K562 (cell line): ENCODE results near the gene NODAL. TPM values are rescaled to one million over a fixed set of nuclear protein-coding genes. Genes with fewer than 3 reads are reported as not detected.

Source experiments
- ATAC-seq: fragments of 200-7000 bp; cut with Tn5 transposase; 3 replicates; pipeline ENCODE4 v1.9.1; 2020; ENCODE audit warnings: moderate library complexity
- BruUV-seq: library from RNA; stranded (reverse); fragments of 400-500 nt; replicated peaks from 2 replicates; lab custom pipeline; 2021; lab: Mats Ljungman, UMichigan
- CTCF ChIA-PET: fragments of 300-600 bp; formaldehyde crosslinking; extraction: SDS; loops from one replicate; lab custom pipeline; 2021; ENCODE audit warnings: low intra/inter-chr PET ratio; lab: Yijun Ruan, JAX
- POLR2A ChIA-PET: fragments of 300-600, 350-650 bp; sonication (Branson Sonifier 250); formaldehyde crosslinking; extraction: SDS; loops from one replicate; lab custom pipeline; 2021; ENCODE audit warnings: antibody characterized with exemption, inconsistent platforms; lab: Yijun Ruan, JAX
- DNase-seq, 4 experiments: peaks; one replicate each; pipeline versions ENCODE4 v3.0.0 to v3.0.0-alpha.2; 2011 to 2018; ENCODE audit warnings: low spot score in 3 of 4, mixed read lengths in 3 of 4; ENCODE audit errors: extremely low read depth in 1 of 4
- FAIRE-seq: peaks from 2 replicates; lab custom pipeline; 2011; peaks lifted over from hg19 to GRCh38; lab: Jason Lieb, UNC
- H2AFZ ChIP-seq: 2 replicates; pipeline ENCODE4 v1.6.0; 2011; ENCODE audit warnings: low read depth, low read length, control low read depth, inconsistent platforms
- H3K27ac ChIP-seq: fragments of 200-600 bp; 3 replicates; pipeline ENCODE4 v1.8.0; 2011; ENCODE audit warnings: low read depth, mild to moderate bottlenecking, control low read depth, inconsistent platforms, low read length, moderate library complexity, mixed read lengths; ENCODE audit errors: extremely low read depth
- H3K27me3 ChIP-seq, 2 experiments: fragments of 300-600 bp in 1 of 2; 2 replicates in 1 of 2; 3 replicates in 1 of 2; pipeline versions ENCODE4 v1.6.0 to v1.8.0; 2011; ENCODE audit warnings: inconsistent platforms in 2 of 2, low read length in 2 of 2, mild to moderate bottlenecking in 1 of 2, mixed read lengths in 1 of 2, moderate library complexity in 1 of 2; ENCODE audit not compliant: control insufficient read depth in 2 of 2, insufficient read depth in 2 of 2
- H3K36me3 ChIP-seq: fragments of 300-600 bp; 3 replicates; pipeline ENCODE4 v1.8.0; 2011; ENCODE audit warnings: mild to moderate bottlenecking, low read length, inconsistent platforms; ENCODE audit not compliant: control insufficient read depth, insufficient read depth
- H3K4me1 ChIP-seq, 2 experiments: fragments of 200-600 bp in 1 of 2; replicated peaks in 1 of 2; 2 replicates in 1 of 2; 3 replicates in 1 of 2; pipeline versions ENCODE4 v1.5.1 to v1.8.0; 2011; ENCODE audit warnings: inconsistent platforms in 2 of 2, low read length in 2 of 2, mild to moderate bottlenecking in 1 of 2, mixed read lengths in 1 of 2, moderate library complexity in 1 of 2; ENCODE audit not compliant: control insufficient read depth in 2 of 2, insufficient read depth in 2 of 2
- H3K4me2 ChIP-seq: 2 replicates; pipeline ENCODE4 v1.6.1; 2011; ENCODE audit warnings: low read length, control low read depth, inconsistent platforms, mixed read lengths; ENCODE audit not compliant: insufficient read depth
- H3K4me3 ChIP-seq: fragments of 200-600 bp; sonication (generic), shearing (Covaris generic); 2 replicates; pipeline ENCODE4 v1.5.1; 2016; ENCODE audit warnings: control low read depth, inconsistent platforms
- H3K79me2 ChIP-seq: fragments of 200-600 bp; 3 replicates; pipeline ENCODE4 v1.8.0; 2011; ENCODE audit warnings: low read length, inconsistent platforms; ENCODE audit not compliant: control insufficient read depth, insufficient read depth
- H3K9ac ChIP-seq, 2 experiments: 2 replicates each; pipeline versions ENCODE4 v1.6.0 to v1.6.1; 2011; ENCODE audit warnings: low read depth in 2 of 2, low read length in 2 of 2, control low read depth in 1 of 2, inconsistent platforms in 1 of 2, mild to moderate bottlenecking in 1 of 2, mixed read lengths in 1 of 2; ENCODE audit not compliant: insufficient read depth in 1 of 2
- H3K9me1 ChIP-seq: one replicate; pipeline ENCODE4 v1.6.0; 2011; ENCODE audit warnings: inconsistent platforms, mild to moderate bottlenecking, low read length, moderate library complexity; ENCODE audit not compliant: control insufficient read depth, insufficient read depth
- H3K9me3 ChIP-seq: replicated peaks from 2 replicates; pipeline ENCODE4 v1.5.1; 2011; ENCODE audit warnings: low read depth, low read length, inconsistent platforms; ENCODE audit not compliant: control insufficient read depth, insufficient read depth
- H4K20me1 ChIP-seq: replicated peaks from 2 replicates; pipeline ENCODE4 v1.6.1; 2011; ENCODE audit warnings: low read length, inconsistent platforms, mixed read lengths; ENCODE audit not compliant: control insufficient read depth, insufficient read depth
- ETV1 ChIP-seq: fragments of 450-650 bp; conservative IDR thresholded peaks from 2 replicates; pipeline ENCODE4 v1.6.1; 2016; ENCODE audit warnings: missing genetic modification characterization, control low read depth, low read depth, missing compliant biosample characterization
- L3MBTL2 ChIP-seq: fragments of 450-650 bp; IDR thresholded peaks from 2 replicates; pipeline ENCODE4 v1.6.1; 2016; ENCODE audit warnings: mild to moderate bottlenecking, moderate library complexity
- MIER1 ChIP-seq: fragments of 450-650 bp; IDR thresholded peaks from 2 replicates; pipeline ENCODE4 v1.6.1; 2016; ENCODE audit warnings: antibody characterized with exemption, mild to moderate bottlenecking, low read depth
- PHF21A ChIP-seq: fragments of 450-650 bp; IDR thresholded peaks from 2 replicates; pipeline ENCODE4 v1.6.1; 2017; ENCODE audit warnings: low read depth, borderline replicate concordance
- RFX5 ChIP-seq: IDR thresholded peaks from 2 replicates; pipeline ENCODE4 v1.6.1; 2011; ENCODE audit warnings: low read depth, mild to moderate bottlenecking, improper control_type of control experiment, low read length
- TAL1 ChIP-seq: fragments of 450-650 bp; IDR thresholded peaks from 2 replicates; pipeline ENCODE4 v1.6.1; 2016; ENCODE audit warnings: mild to moderate bottlenecking
- WGBS: fragments of 100-300 bp; shearing (Covaris generic); methylation state at CpG from one replicate; pipeline ENCODE4 v1.1.6; 2016; ENCODE audit warnings: low coverage, mixed read lengths; ENCODE audit not compliant: insufficient coverage; ENCODE audit errors: missing lambda C conversion rate; 5-methylcytosine and 5-hydroxymethylcytosine counted together
- in situ Hi-C: fragments of 300-500 bp; cut with MboI; formaldehyde crosslinking; loops from 4 replicates; pipeline ENCODE4 v1.15.0; 2018; ENCODE audit warnings: inconsistent platforms, mixed read lengths
- intact Hi-C: fragments of 100-400 bp; cut with micrococcal nuclease; formaldehyde crosslinking; loops from 2 replicates; pipeline ENCODE4 v1.14.2; 2022
- polyA plus RNA-seq, 8 experiments: library from polyadenylated mRNA; depleted of rRNA in 4 of 8; stranded (reverse) in 5 of 8; unstranded in 3 of 8; fragments of >200 nt; fragmentation: Nextera tagmentation in 2 of 8; fragmentation: Illumina TruSeq in 1 of 8; extraction: Ambion mirVana in 2 of 8; extraction: Trizol in 1 of 8; gene quantifications; 2 replicates each; pipeline versions ENCODE4 v1.2.1 to v1.2.3, GENCODE V29; 2011 to 2014; ENCODE audit warnings: inconsistent platforms in 1 of 8, missing spikeins in 1 of 8
- total RNA-seq, 7 experiments: library from RNA; depleted of rRNA in 6 of 7; stranded (reverse); fragments of >200 nt in 6 of 7; fragmentation: Illumina TruSeq in 2 of 7; extraction: Trizol in 2 of 7; gene quantifications; 2 replicates each; pipeline versions ENCODE4 v1.2.1 to v1.2.3, GENCODE V29; 2011 to 2021; ENCODE audit warnings: low replicate concordance in 1 of 7
- TF ChIP-seq, protein P1 (sequence below): fragments of 250-450 bp; sonication (Bioruptor Pico); IDR thresholded peaks from 2 replicates; pipeline ENCODE4 v1.6.1; 2021; ENCODE audit warnings: mild to moderate bottlenecking

NODAL gene
- total and polyA plus RNA-seq, 9 of the 15 experiments (the other 6 are each of a cell fraction or from before 2014, with no cell fraction given) = not detected

DNA sequence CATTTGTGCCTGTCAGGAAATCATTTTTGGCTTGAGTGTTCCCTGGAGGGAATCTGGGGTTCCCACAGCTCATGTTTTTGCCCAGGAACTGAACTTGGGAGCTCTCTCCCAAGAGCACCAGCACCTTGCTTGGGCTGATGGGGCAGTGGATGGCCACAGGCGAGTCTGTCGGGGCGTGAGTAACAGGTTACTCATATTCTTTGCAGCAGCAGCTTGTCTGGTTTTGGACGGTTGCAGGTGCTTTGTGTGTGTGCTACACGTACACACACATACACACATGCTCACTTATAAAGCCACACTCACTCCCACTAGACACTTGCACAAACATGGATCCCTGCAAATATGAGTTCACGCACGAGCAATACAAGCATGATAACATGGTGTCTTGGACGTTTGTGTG, 34.2 kb upstream of the NODAL start:
- ATAC-seq = no peak
- H2AFZ ChIP-seq = no peak overlapping the region
- ChIA-PET POLR2A (interaction anchor here (0.6 to 1.1 kb wide), 3 partner anchors 16 to 383 kb away, joined by 3 to 5 read pairs (median 3); no protein-coding TSS in a partner anchor), CTCF (no interaction called here)
- BruUV-seq = no TSS peak
- no peak for FAIRE-seq
- no peak overlapping the region for H3K4me3 ChIP-seq
- 1% methylated on average over 8 of the region's 8 CpGs for WGBS
- no peaks in the 10 kb centered on the region for H3K9me1 ChIP-seq
- H3K4me2 ChIP-seq = no peak overlapping the region
- no peak for TF ChIP-seq L3MBTL2
- TF ChIP-seq ETV1 (tag) = no peak
- TF ChIP-seq PHF21A = no peak
- no peak for TF ChIP-seq RFX5
- no peak for TF ChIP-seq TAL1
- TF ChIP-seq MIER1 = no peak
- TF ChIP-seq, protein P1, sequence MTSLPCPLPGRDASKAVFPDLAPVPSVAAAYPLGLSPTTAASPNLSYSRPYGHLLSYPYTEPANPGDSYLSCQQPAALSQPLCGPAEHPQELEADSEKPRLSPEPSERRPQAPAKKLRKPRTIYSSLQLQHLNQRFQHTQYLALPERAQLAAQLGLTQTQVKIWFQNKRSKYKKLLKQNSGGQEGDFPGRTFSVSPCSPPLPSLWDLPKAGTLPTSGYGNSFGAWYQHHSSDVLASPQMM (CRISPR knock-in tag) = no peak
- no peak for DNase-seq
- in situ Hi-C loops (no loop called here), intact Hi-C loops (loop anchor here (5.0 kb wide), 1 partner anchor 52 kb away; no protein-coding TSS in a partner anchor)
- peaks cover 53 to 93% of the 10 kb centered on the region in 2 experiments for H3K27me3 ChIP-seq
- no peaks in the 10 kb centered on the region for H3K36me3 ChIP-seq
- no peak overlapping the region for H3K9ac ChIP-seq
- H3K9me3 ChIP-seq = no peaks in the 10 kb centered on the region
- H4K20me1 ChIP-seq = peaks cover 31% of the 10 kb centered on the region
- no peaks in the 10 kb centered on the region for H3K79me2 ChIP-seq
- peaks cover 0 to 18% of the 10 kb centered on the region in 2 experiments; a peak in 4 of 5 replicates for H3K4me1 ChIP-seq
- H3K27ac ChIP-seq = no peak overlapping the region
